Osteoblast (primary cell): ENCODE measurements around the gene LEP. TPM values are rescaled to one million over a fixed set of nuclear protein-coding genes. Genes with fewer than 3 reads are reported as not detected.

Experiments used
- DNase-seq: peaks from one replicate; pipeline ENCODE4 v3.0.0; 2011; ENCODE audit warnings: low spot score, mixed read lengths; ENCODE audit not compliant: insufficient read length; ENCODE audit errors: missing footprints
- H2AFZ ChIP-seq: 2 replicates; pipeline ENCODE4 v1.6.0; 2011; ENCODE audit warnings: mild to moderate bottlenecking, low read length
- H3K27ac ChIP-seq: 2 replicates; pipeline ENCODE4 v1.5.1; 2011; ENCODE audit warnings: mild to moderate bottlenecking, low read depth, low read length, moderate library complexity
- H3K27me3 ChIP-seq: 2 replicates; pipeline ENCODE4 v1.6.0; 2012; ENCODE audit warnings: mild to moderate bottlenecking, control low read depth, inconsistent platforms, low read length, moderate library complexity; ENCODE audit not compliant: insufficient read depth
- H3K36me3 ChIP-seq: 2 replicates; pipeline ENCODE4 v1.5.1; 2011; ENCODE audit warnings: mild to moderate bottlenecking, low read length, control low read depth, moderate library complexity; ENCODE audit not compliant: insufficient read depth
- H3K4me1 ChIP-seq: 2 replicates; pipeline ENCODE4 v1.5.1; 2011; ENCODE audit warnings: mild to moderate bottlenecking, low read length, control low read depth, moderate library complexity; ENCODE audit not compliant: insufficient read depth
- H3K4me2 ChIP-seq: 2 replicates; pipeline ENCODE4 v1.6.0; 2011; ENCODE audit warnings: mild to moderate bottlenecking, low read length; ENCODE audit not compliant: insufficient read depth
- H3K4me3 ChIP-seq: fragments of 200-600 bp; sonication (generic); 3 replicates; pipeline ENCODE4 v1.5.1; 2012; ENCODE audit warnings: mild to moderate bottlenecking, low read length, inconsistent platforms; ENCODE audit not compliant: insufficient read depth
- H3K79me2 ChIP-seq: 2 replicates; pipeline ENCODE4 v1.6.0; 2012; ENCODE audit warnings: mild to moderate bottlenecking, low read length, control low read depth, inconsistent platforms; ENCODE audit not compliant: insufficient read depth
- H3K9me3 ChIP-seq: 2 replicates; pipeline ENCODE4 v1.5.1; 2011; ENCODE audit warnings: low read depth, low read length, control low read depth
- H4K20me1 ChIP-seq: 2 replicates; pipeline ENCODE4 v1.6.0; 2012; ENCODE audit warnings: mild to moderate bottlenecking, low read length, control low read depth; ENCODE audit not compliant: insufficient read depth
- CTCF ChIP-seq: IDR thresholded peaks from 2 replicates; pipeline ENCODE4 v1.5.1; 2011; ENCODE audit warnings: mild to moderate bottlenecking, low read depth, low read length, moderate library complexity; ENCODE audit errors: extremely low read depth
- total RNA-seq: library from RNA; depleted of rRNA; stranded (reverse); fragments of >200 nt; gene quantifications from 2 replicates; pipeline ENCODE4 v1.2.3, GENCODE V29; 2012

The LEP gene
- total RNA-seq, 1 donor: 0.36 TPM

GRCh38 chr7:128197989-128198580 is 43.0 kb upstream of the LEP start:
- no peaks in the 10 kb centered on the region for H3K79me2 ChIP-seq
- peak overlapping the region; percentile 27 for H2AFZ ChIP-seq
- no peak overlapping the region for H3K4me2 ChIP-seq
- peaks cover 31% of the 10 kb centered on the region for H3K27me3 ChIP-seq
- no peaks in the 10 kb centered on the region for H4K20me1 ChIP-seq
- no peaks in the 10 kb centered on the region for H3K9me3 ChIP-seq
- no peaks in the 10 kb centered on the region for H3K36me3 ChIP-seq
- no peaks in the 10 kb centered on the region for H3K4me1 ChIP-seq
- DNase-seq: no peak
- no peak overlapping the region for H3K27ac ChIP-seq
- TF ChIP-seq CTCF: no peak
- H3K4me3 ChIP-seq: no peak overlapping the region

- Histone ChIP-seq H3K27ac (no peak overlapping the region), H3K27me3 (peaks cover 50% of the 10 kb centered on the region), H4K20me1 (no peaks in the 10 kb centered on the region), H3K4me1 (no peaks in the 10 kb centered on the region), H3K36me3 (no peaks in the 10 kb centered on the region), H3K4me2 (no peak overlapping the region), H3K79me2 (no peaks in the 10 kb centered on the region), H3K4me3 (no peak overlapping the region), H2AFZ (no peak overlapping the region), H3K9me3 (no peaks in the 10 kb centered on the region)
- no peak for TF ChIP-seq CTCF
- DNase-seq: no peak
Measured at GRCh38 chr7:128200376-128200775, 40.7 kb upstream of the LEP start.

GRCh38 chr7:128201067-128201689 is 39.9 kb upstream of the LEP start:
- no peak for TF ChIP-seq CTCF
- H3K27ac ChIP-seq: no peak overlapping the region
- H3K4me2 ChIP-seq: peak overlapping the region; percentile 27
- no peaks in the 10 kb centered on the region for H3K9me3 ChIP-seq
- H3K36me3 ChIP-seq: no peaks in the 10 kb centered on the region
- DNase-seq: peak; percentile 79
- no peaks in the 10 kb centered on the region for H3K4me1 ChIP-seq
- peak overlapping the region; percentile 5 for H2AFZ ChIP-seq
- peaks cover 50% of the 10 kb centered on the region for H3K27me3 ChIP-seq
- H3K79me2 ChIP-seq: no peaks in the 10 kb centered on the region
- H4K20me1 ChIP-seq: no peaks in the 10 kb centered on the region
- no peak overlapping the region for H3K4me3 ChIP-seq

- Histone ChIP-seq H3K27ac (no peak overlapping the region), H3K4me1 (no peaks in the 10 kb centered on the region), H2AFZ (peak overlapping the region; percentile 5), H3K27me3 (peaks cover 52% of the 10 kb centered on the region), H3K79me2 (no peaks in the 10 kb centered on the region), H4K20me1 (no peaks in the 10 kb centered on the region), H3K36me3 (no peaks in the 10 kb centered on the region), H3K4me3 (no peak overlapping the region), H3K4me2 (peak overlapping the region; percentile 27), H3K9me3 (no peaks in the 10 kb centered on the region)
- DNase-seq: peak; percentile 55
- no peak for TF ChIP-seq CTCF
Measured at GRCh38 chr7:128201690-128202085, 39.4 kb upstream of the LEP start.
